GM15510 (cell line): ENCODE measurements around the gene GOLT1B.

Experiments used
- POLR2A ChIP-seq: IDR thresholded peaks from 3 replicates; pipeline ENCODE4 v1.6.1; 2011; ENCODE audit warnings: borderline replicate concordance; ENCODE audit not compliant: insufficient read length; ENCODE audit errors: extremely low read depth

Gene GOLT1B

DNA sequence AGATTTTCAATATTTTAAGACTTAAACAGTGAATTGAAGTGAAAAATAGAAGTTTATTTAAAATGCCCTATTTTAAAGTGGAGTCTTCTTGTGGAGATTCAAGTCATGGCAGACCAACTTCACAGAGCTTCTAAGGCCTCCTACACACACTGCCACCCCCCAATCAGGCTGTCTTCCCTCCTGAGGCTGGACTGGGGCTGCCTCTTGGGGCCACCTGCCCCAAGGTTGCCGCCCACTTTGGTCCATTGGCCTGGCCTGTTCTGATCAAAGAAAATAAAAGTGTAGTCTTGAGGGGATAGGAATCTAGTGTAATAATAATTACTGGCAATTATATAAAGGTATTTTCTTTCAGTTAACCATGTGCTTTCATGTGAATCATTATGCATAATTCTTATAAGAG is 1.3 kb downstream of the GOLT1B start:
- no peak for TF ChIP-seq POLR2A

DNA sequence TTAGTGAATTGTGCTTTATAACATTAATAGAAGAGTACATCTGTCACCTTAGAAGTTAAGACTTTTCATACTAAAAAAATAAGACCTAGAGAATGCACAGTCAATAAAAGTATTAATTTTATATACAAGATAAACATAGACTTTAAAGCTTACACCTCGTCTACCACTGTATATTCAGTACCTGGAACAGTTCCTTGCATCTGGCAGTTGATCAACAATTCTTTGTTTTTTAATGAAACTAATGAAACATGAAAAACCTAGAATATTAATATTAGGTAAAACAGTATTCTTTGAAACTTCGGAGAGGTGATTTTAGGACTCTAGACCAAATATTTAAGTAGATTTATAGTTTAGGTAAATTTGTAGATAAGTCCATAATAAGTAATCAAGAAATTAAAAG is 4.3 kb downstream of the GOLT1B start:
- TF ChIP-seq POLR2A = no peak

DNA sequence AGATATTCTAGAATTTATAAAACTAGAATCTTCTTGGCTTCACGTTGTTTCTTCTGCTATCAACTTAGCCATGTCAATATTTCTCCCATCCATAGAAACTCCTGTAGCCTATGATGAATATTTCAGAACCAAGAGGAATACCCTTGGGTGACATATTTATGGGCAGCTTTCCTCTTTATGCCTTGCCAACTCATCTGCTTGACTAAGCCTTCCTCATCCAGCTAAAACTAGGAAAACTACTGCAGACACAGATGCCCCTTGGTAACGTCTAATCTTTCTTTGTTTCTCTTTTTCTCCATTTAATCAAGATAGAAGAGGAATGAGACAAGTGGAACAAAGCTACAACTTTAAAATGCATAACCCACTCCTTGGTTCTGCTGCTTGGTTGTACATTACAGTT is 6.3 kb downstream of the GOLT1B start:
- no peak for TF ChIP-seq POLR2A

DNA sequence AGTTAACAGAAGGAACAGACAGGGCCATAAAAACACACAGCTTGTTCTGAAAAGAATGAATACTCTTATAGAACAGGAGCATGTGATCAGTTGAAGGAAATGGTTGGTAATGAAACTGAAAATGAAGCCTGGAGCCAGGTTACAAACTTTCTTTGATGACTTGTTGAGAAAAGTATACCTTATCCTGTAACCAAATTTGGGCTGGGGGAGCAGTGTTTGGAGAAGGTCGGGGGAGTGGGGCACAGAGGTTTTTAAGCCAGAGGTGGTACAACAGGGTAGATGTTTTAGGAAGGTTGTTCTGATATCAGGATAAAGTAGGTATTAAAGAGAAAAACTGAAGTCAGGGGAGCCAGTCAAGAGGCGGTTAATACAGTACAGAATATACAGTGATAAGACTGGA is 8.2 kb downstream of the GOLT1B start:
- TF ChIP-seq POLR2A = no peak

GRCh38 chr12:21516281-21516680 is 14.7 kb downstream of the GOLT1B start:
- no peak for TF ChIP-seq POLR2A

- no peak for TF ChIP-seq POLR2A
These were observed 16.9 kb downstream of the GOLT1B start for GRCh38 chr12:21518451-21518850.

DNA sequence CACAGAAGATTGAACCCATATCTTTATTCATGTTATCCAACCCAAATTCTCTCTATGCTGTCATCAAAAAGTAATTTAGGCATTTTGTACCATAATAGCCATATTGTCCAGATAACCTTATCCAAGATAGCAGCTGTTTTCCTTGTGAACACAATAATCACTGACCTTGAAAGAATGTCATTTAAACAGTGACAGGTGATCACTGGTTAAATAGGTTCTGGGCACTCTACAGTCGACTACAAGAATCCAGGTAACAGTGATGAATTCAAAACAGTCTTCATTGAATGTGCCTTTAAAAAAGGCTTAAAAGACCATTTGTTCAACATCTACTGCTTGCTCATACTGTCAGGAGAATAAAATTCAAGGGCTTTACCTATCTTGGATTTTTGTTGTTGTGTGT is 20.0 kb downstream of the GOLT1B start:
- no peak for TF ChIP-seq POLR2A

DNA sequence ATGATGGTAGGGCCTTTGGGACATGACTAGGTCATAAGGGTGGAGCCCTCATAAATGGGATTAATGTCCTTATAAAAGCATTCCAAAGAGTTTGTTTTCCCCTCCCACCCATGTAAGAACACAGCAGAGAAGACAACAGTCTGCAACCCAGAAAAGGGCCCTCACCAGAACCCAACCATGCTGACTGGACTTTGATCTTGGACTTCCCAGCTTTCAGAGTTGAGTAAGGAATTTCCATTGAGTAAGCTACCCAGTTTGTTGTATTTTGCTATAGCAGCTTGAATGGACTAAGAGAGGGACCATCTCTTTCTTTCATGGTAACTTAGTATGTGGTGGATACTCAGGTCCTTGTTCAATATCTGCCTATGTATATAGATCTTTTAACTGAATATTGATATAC is 21.6 kb downstream of the GOLT1B start:
- TF ChIP-seq POLR2A = no peak

- no peak for TF ChIP-seq POLR2A
These were observed 24.5 kb downstream of the GOLT1B start, which contains the start of gene SPX for GRCh38 chr12:21526053-21526452. Gene SPX (plus strand): TSS chr12:21526296. CDS start chr12:21526473, 177 bp downstream.

GRCh38 chr12:21526721-21527345 is 25.2 kb downstream of the GOLT1B start:
- TF ChIP-seq POLR2A = no peak

- TF ChIP-seq POLR2A = no peak
These were observed 26.0 kb downstream of the GOLT1B start for GRCh38 chr12:21527451-21528180.

GRCh38 chr12:21528953-21529352 is 27.4 kb downstream of the GOLT1B start:
- no peak for TF ChIP-seq POLR2A

- no peak for TF ChIP-seq POLR2A
These were observed 27.9 kb downstream of the GOLT1B start for GRCh38 chr12:21529456-21529855.

- TF ChIP-seq POLR2A = no peak
These were observed 36.6 kb downstream of the GOLT1B start for GRCh38 chr12:21538061-21538653.

- no peak for TF ChIP-seq POLR2A
These were observed 38.2 kb downstream of the GOLT1B start for GRCh38 chr12:21539797-21540196.

DNA sequence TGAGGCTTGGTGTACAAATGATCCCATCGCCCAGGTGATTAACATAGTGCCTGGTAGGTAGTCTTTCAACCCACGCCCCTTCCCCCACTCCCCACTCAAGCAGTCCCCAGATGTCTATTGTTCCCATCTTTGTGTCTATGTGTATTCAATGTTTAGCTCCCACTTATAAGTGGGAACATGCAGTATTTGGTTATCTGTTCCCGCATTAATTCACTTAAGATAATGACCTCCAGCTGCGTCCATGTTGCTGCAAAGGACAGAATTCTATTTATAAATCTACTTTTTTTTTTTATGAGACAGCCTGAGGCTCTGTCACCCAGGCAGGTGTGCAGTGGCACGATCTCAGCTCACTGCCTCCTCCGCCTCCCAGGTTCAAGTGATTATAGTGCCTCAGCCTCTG is 40.2 kb downstream of the GOLT1B start:
- TF ChIP-seq POLR2A = no peak
